ENCODE results near the gene JPH4.

JPH4 gene

DNA sequence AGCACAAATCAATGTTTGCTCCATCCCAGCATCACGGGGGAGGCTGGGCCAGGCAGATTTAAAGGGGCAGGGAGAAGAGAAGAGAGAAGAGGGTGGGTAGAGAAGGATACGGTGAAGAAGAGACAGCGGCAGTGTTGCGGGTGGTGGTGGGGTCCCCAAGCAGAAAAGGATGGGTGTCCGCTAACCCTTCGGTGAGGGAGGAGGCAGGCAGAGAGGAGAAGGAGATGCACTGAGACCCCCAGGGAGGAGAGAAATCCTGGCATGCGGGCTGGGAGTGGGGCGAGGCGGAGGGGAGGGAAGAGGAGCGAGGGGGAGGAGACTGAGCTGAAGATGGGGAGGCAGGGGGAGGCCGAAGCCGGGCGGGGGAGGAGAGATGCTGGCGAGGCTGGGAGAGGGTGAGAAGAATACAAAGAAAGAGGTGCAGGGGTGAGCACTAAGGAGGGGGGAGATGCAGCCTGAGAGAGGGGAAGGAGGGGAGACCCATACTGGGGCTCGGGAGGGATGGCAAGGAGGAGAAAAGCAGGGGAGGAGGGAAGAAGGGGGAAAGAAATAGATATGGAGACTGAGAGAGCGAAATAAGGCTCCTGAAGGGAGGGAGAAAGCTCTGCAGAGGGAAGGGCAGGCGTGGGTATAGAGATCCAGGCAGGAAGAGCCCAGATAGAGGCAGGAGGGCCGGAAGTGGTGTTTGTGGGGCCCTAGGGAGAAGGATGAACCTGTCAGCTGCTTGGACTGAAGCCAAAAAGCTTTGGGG, at the start of gene JPH4:
Gene JPH4 (minus strand): TSS at position 231 of the 751 bp plus-strand sequence. CDS start 1,337 bp downstream, outside the sequence.
- TF ChIP-seq, protein P1, sequence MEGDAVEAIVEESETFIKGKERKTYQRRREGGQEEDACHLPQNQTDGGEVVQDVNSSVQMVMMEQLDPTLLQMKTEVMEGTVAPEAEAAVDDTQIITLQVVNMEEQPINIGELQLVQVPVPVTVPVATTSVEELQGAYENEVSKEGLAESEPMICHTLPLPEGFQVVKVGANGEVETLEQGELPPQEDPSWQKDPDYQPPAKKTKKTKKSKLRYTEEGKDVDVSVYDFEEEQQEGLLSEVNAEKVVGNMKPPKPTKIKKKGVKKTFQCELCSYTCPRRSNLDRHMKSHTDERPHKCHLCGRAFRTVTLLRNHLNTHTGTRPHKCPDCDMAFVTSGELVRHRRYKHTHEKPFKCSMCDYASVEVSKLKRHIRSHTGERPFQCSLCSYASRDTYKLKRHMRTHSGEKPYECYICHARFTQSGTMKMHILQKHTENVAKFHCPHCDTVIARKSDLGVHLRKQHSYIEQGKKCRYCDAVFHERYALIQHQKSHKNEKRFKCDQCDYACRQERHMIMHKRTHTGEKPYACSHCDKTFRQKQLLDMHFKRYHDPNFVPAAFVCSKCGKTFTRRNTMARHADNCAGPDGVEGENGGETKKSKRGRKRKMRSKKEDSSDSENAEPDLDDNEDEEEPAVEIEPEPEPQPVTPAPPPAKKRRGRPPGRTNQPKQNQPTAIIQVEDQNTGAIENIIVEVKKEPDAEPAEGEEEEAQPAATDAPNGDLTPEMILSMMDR (IDR thresholded peaks at IDR 0.05; ENCODE audit: low read depth, low read length) = no peak
- no peak for TF ChIP-seq MYC (IDR thresholded peaks at IDR 0.05; ENCODE audit: low read depth, low read length)
- no peak for DNase-seq (ENCODE audit: low read depth)
- H3K4me3 ChIP-seq (ENCODE audit: low read depth, low read length) = no peak within 1 kb of the TSS

DNA sequence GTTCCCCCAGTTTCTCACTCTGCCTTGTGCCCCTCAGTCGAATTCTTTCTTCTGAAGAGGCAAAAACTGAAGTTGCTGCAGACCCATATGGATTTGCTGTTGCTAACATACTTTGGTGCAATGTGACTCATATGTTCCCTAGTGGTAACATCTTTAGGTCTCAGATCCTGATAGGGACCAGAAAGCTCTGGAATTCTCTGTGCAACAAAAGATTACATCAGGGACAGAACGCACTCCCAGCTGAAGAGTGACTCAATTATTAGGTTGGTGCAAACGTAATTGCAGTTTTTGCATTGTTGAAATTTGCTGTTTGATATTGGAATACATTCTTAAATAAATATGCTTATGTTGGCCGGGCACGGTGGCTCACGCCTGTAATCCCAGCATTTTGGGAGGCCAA, 49.4 kb upstream of the JPH4 start:
- DNase-seq (ENCODE audit: low read depth) = no peak
- TF ChIP-seq POLR2A (IDR thresholded peaks at IDR 0.05; ENCODE audit: extremely low read depth, insufficient read length) (no peak), MYC (IDR thresholded peaks at IDR 0.05; ENCODE audit: low read depth, low read length) (no peak)
- TF ChIP-seq, protein P1 (IDR thresholded peaks at IDR 0.05; ENCODE audit: low read depth, low read length) = no peak
- TF ChIP-seq, protein P2, sequence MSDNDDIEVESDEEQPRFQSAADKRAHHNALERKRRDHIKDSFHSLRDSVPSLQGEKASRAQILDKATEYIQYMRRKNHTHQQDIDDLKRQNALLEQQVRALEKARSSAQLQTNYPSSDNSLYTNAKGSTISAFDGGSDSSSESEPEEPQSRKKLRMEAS (IDR thresholded peaks at IDR 0.05; ENCODE audit: low read depth, low read length) = no peak
- H3K4me3 ChIP-seq (ENCODE audit: low read depth, low read length) = no peak overlapping the region

- no peak overlapping the region for H3K4me3 ChIP-seq (ENCODE audit: low read depth, low read length)
- no peak for DNase-seq (ENCODE audit: low read depth)
- no peak for TF ChIP-seq MYC (IDR thresholded peaks at IDR 0.05; ENCODE audit: low read depth, low read length)
- TF ChIP-seq, protein P1 (IDR thresholded peaks at IDR 0.05; ENCODE audit: low read depth, low read length) = no peak
- no peak for TF ChIP-seq POLR2A (IDR thresholded peaks at IDR 0.05; ENCODE audit: extremely low read depth, insufficient read length)
- TF ChIP-seq, protein P2 (IDR thresholded peaks at IDR 0.05; ENCODE audit: low read depth, low read length) = no peak
Observed at GRCh38 chr14:23626946-23627345, 48.4 kb upstream of the JPH4 start.

DNA sequence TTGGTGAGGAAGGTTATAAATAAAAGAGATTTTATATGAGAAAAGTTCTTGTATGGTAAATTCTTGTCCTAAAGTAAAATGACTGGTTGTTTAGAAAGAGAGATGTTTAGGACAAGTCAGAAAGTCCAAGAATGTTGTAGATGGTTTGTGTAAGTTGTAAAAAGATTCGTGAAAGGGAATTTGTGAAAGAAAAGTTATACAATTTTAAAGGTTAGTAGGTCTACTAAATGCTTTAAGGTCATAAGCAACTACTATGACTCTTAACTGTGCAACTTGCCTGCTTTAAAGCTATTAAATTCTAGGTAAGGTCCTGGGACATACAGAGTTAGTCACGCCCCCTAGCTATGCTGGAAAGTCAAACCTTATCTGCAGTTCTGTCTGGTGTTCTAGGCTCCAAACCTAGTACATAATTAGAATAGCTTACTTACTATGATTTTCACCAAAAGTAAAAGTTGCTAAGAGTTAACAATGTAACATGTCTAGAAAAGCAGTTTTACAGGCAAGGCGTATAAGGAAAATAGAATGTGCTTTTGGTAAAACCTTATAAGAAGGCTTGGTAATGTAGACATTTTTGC, 46.3 kb upstream of the JPH4 start:
- TF ChIP-seq, protein P2 (IDR thresholded peaks at IDR 0.05; ENCODE audit: low read depth, low read length) = no peak
- TF ChIP-seq, protein P1 (IDR thresholded peaks at IDR 0.05; ENCODE audit: low read depth, low read length) = no peak
- TF ChIP-seq MYC (IDR thresholded peaks at IDR 0.05; ENCODE audit: low read depth, low read length) (no peak), POLR2A (IDR thresholded peaks at IDR 0.05; ENCODE audit: extremely low read depth, insufficient read length) (no peak)
- DNase-seq (ENCODE audit: low read depth) = no peak

GRCh38 chr14:23623962-23624361, 45.4 kb upstream of the JPH4 start:
- DNase-seq (ENCODE audit: low read depth) = no peak
- TF ChIP-seq, protein P2 (IDR thresholded peaks at IDR 0.05; ENCODE audit: low read depth, low read length) = no peak
- TF ChIP-seq, protein P1 (IDR thresholded peaks at IDR 0.05; ENCODE audit: low read depth, low read length) = no peak
- TF ChIP-seq MYC (IDR thresholded peaks at IDR 0.05; ENCODE audit: low read depth, low read length) = no peak
- no peak for TF ChIP-seq POLR2A (IDR thresholded peaks at IDR 0.05; ENCODE audit: extremely low read depth, insufficient read length)
- H3K4me3 ChIP-seq (ENCODE audit: low read depth, low read length) = no peak overlapping the region

More for the DNA sequence above, 46.3 kb upstream of the JPH4 start:
- no peak overlapping the region for H3K4me3 ChIP-seq (ENCODE audit: low read depth, low read length)
